Osteocyte (in vitro differentiated cells): Measurements from ENCODE around the gene SF3A2. TPM values are rescaled to one million over a fixed set of nuclear protein-coding genes. Genes with fewer than 3 reads are reported as not detected.

Source experiments
- DNase-seq: peaks from one replicate; pipeline ENCODE4 v3.0.0; 2021; ENCODE audit warnings: mixed read lengths; ENCODE audit not compliant: unreplicated experiment; ENCODE audit errors: extremely low spot score
- H3K27ac Mint-ChIP-seq: one replicate; pipeline ENCODE4 v1.8.0; 2021; ENCODE audit warnings: mild to moderate bottlenecking, mixed read lengths; ENCODE audit not compliant: unreplicated experiment
- H3K27me3 Mint-ChIP-seq: one replicate; pipeline ENCODE4 v1.8.0; 2021; ENCODE audit warnings: mixed read lengths; ENCODE audit not compliant: unreplicated experiment
- H3K36me3 Mint-ChIP-seq: one replicate; pipeline ENCODE4 v1.8.0; 2021; ENCODE audit warnings: mixed read lengths; ENCODE audit not compliant: unreplicated experiment
- H3K4me1 Mint-ChIP-seq: one replicate; pipeline ENCODE4 v1.8.0; 2021; ENCODE audit warnings: mixed read lengths; ENCODE audit not compliant: unreplicated experiment
- H3K4me3 Mint-ChIP-seq: one replicate; pipeline ENCODE4 v1.8.0; 2021; ENCODE audit warnings: mild to moderate bottlenecking, moderate library complexity, mixed read lengths; ENCODE audit not compliant: unreplicated experiment
- H3K9me3 Mint-ChIP-seq: one replicate; pipeline ENCODE4 v1.8.0; 2021; ENCODE audit warnings: mixed read lengths; ENCODE audit not compliant: unreplicated experiment
- microRNA-seq: library from miRNA; unstranded; fragments of <30 nt; microRNA quantifications from one replicate; pipeline ENCODE4 v1.1.0, GENCODE V29; 2020; ENCODE audit not compliant: unreplicated experiment
- total RNA-seq: library from RNA; stranded (reverse); gene quantifications from 2 replicates; pipeline ENCODE4 v1.2.1, GENCODE V29; 2021
- TF ChIP-seq, protein P1 (sequence below): fragments of 200-600 bp; sonication (generic); IDR thresholded peaks from 2 replicates; pipeline ENCODE4 v1.5.0; 2021; ENCODE audit warnings: antibody characterized with exemption, mild to moderate bottlenecking, moderate library complexity

SF3A2 gene
- total RNA-seq, 1 donor from 2014 or later, result 102 TPM

- TF ChIP-seq, protein P1, sequence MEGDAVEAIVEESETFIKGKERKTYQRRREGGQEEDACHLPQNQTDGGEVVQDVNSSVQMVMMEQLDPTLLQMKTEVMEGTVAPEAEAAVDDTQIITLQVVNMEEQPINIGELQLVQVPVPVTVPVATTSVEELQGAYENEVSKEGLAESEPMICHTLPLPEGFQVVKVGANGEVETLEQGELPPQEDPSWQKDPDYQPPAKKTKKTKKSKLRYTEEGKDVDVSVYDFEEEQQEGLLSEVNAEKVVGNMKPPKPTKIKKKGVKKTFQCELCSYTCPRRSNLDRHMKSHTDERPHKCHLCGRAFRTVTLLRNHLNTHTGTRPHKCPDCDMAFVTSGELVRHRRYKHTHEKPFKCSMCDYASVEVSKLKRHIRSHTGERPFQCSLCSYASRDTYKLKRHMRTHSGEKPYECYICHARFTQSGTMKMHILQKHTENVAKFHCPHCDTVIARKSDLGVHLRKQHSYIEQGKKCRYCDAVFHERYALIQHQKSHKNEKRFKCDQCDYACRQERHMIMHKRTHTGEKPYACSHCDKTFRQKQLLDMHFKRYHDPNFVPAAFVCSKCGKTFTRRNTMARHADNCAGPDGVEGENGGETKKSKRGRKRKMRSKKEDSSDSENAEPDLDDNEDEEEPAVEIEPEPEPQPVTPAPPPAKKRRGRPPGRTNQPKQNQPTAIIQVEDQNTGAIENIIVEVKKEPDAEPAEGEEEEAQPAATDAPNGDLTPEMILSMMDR, result no peak
- H3K4me3 Mint-ChIP-seq, result no peak overlapping the region
- no peaks in the 10 kb centered on the region for H3K36me3 Mint-ChIP-seq
- H3K27ac Mint-ChIP-seq, result no peak overlapping the region
- no peaks in the 10 kb centered on the region for H3K27me3 Mint-ChIP-seq
- DNase-seq, result no peak
- H3K9me3 Mint-ChIP-seq, result no peaks in the 10 kb centered on the region
- peaks cover 24% of the 10 kb centered on the region for H3K4me1 Mint-ChIP-seq
Observed at GRCh38 chr19:2296141-2296540, 59.5 kb downstream of the SF3A2 start.

Small RNAs within 50 kb of the gene (microRNA-seq; reads per million reads assigned to microRNA genes)
- gene MIR1227 (3.3 reads per million), gene MIR4321 (not detected)

Other genes with a start within 250 kb of the SF3A2 start
- gene BTBD2, start 221.1 kb upstream of the SF3A2 start, total RNA-seq, result 86.0 and 95.9 TPM in 2 replicates
- 81.3 and 83.3 TPM in 2 replicates for gene MKNK2, start 185.6 kb upstream of the SF3A2 start, total RNA-seq
- 50.6 and 54.2 TPM in 2 replicates for gene MOB3A, start 140.5 kb upstream of the SF3A2 start, total RNA-seq
- 3.8 and 4.8 TPM in 2 replicates for gene IZUMO4, start 139.9 kb upstream of the SF3A2 start, total RNA-seq
- gene AP3D1, start 85.3 kb upstream of the SF3A2 start, total RNA-seq, result 139 and 152 TPM in 2 replicates
- gene DOT1L, start 72.9 kb upstream of the SF3A2 start, total RNA-seq, result 34.1 and 38.1 TPM in 2 replicates
- gene PLEKHJ1, start 495 bp upstream of the SF3A2 start, total RNA-seq, result 40.7 and 45.7 TPM in 2 replicates
- 14.3 and 16.4 TPM in 2 replicates for gene AMH, start 12.5 kb downstream of the SF3A2 start, total RNA-seq
- gene JSRP1, start 19.6 kb downstream of the SF3A2 start, total RNA-seq, result not detected in 2 replicates
- gene PEAK3, start 45.4 kb downstream of the SF3A2 start, total RNA-seq, result 0.44 and 0.51 TPM in 2 replicates
- 0.37 and 0.54 TPM in 2 replicates for gene LINGO3, start 71.3 kb downstream of the SF3A2 start, total RNA-seq
- 77.8 and 81.7 TPM in 2 replicates for gene LSM7, start 91.8 kb downstream of the SF3A2 start, total RNA-seq
- 75.9 and 77.0 TPM in 2 replicates for gene SPPL2B, start 91.9 kb downstream of the SF3A2 start, total RNA-seq
- gene TMPRSS9, start 123.4 kb downstream of the SF3A2 start, total RNA-seq, result 0.08 TPM in 1 of 2 replicates, not detected in the other
- gene TIMM13, start 190.8 kb downstream of the SF3A2 start, total RNA-seq, result 108 and 109 TPM in 2 replicates
- 40.2 and 40.8 TPM in 2 replicates for gene LMNB2, start 220.1 kb downstream of the SF3A2 start, total RNA-seq
- gene GADD45B, start 239.3 kb downstream of the SF3A2 start, total RNA-seq, result 148 and 165 TPM in 2 replicates